ENCODE results near the gene C11orf87.

Gene C11orf87

DNA sequence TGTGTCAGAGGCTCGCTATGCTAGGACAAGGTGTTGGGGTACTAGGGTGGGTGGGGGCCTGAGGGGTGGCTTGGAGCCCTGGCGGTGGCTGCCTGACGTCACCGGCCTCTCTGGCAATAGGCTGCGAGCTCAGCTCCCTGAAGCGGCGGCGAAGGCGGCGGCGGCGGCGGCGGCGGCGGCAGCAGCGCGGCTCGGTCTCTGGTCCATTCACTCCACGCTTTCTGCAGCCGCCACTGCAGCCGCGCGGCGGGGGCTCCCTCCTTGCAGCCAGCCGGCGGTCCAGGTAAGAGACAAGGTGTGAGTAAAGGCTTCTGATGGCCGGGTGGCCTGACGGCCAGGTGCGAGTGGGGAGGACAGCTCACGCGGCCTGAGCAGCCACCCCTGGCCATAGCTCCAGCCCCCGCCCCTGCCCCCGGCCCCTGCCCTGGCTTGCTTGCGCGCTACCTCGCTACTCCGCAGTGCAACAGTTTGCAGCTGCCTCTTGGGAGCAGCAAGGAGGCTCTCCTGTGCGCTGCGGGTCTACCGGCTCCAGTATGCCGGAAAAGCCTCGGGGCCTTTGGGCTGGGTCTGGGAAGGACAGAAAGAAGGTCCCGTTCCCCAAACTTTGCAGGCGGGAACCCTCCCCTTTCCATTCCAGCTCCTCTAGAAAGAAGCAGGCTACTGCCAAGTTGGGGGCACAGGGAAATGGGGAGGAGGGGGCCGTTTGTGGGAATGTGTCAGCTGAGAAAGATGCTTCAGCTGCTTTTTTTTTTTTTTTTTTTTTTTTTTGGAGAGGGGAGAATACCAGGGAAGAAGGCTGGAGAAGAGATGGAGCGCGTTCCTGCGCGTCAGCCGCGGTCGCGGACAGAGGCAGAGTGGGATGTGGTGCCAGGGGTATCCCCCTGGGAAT is at the start of gene C11orf87:
TSS of gene C11orf87 (plus strand) at position 210 of the 889 bp plus-strand sequence. CDS start 1,444 bp downstream, outside the sequence.
- DNase-seq = no peak

GRCh38 chr11:109374032-109374431 is 48.0 kb upstream of the C11orf87 start:
- DNase-seq = no peak

GRCh38 chr11:109374441-109374840 is 47.5 kb upstream of the C11orf87 start:
- no peak for DNase-seq

DNA sequence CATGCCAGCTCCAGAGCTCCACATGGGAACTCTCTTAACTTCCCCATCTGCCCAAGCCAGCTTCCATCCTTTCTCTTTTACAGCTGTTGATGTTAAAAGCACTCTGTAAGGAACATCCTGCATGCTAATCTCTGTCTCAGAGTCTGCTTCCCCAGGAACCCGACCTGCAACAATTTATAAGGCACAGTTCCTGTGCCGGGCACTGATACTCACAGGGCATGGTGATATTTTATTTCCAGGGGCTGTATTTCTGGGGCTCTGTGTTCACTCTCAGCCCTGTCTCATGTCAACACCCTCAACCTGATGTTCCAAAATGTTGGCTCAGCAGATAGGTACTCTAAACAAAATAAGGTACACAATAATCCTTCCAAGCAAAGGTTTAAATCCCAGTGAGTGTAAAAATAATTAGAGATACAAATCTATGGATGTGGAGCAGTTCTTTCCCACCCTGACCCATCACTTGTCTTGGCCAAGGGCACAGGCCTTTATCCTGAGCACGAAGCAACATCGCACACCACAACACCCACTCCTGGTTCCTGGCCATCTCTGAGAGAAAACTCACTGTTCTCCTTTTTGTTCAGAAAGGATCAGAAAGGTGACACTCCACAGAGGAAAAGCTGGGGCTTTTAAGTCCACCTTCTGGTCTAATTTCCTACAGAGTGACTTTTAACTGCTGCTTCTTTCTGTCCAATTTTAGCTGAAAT is 44.8 kb upstream of the C11orf87 start:
- DNase-seq = no peak

DNA sequence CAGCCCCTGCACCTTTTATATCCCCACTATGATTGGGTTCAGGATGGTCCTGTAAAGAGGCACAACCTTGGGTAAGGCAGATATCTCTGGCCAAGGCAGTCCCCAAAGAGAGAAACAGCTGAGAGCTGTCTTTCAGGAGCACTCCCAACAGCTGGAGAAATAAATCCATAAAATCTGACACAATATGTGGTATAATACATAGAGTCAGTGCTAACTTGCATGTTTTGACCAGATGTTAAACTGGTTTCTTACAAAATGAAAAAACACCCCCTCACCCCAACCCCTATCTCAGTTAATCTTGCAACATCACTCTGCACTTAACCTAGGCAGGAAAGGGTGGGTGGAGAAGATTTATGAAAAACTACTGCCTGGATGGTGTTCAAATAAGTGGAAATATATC is 44.0 kb upstream of the C11orf87 start:
- no peak for DNase-seq

- no peak for DNase-seq
Observed at GRCh38 chr11:109383306-109383705, 38.7 kb upstream of the C11orf87 start.

DNA sequence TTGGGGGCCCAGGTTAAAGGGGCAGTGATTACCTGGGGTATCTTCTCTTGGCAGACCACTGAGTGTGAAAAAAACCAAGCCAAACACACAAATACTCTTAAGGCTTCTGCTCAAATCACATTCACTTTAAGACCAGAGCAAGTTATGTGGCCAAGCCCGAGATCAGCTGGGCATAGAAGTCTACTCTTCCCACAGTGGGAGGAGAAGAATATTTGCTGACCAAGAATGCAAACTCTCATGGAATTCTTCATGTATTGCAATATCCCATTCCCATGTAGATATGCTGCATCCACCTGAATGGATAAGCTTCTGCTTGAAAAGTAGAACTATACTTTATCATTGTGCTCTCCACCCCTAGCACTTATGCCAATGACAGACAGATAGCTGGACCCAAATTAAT is 37.1 kb upstream of the C11orf87 start:
- no peak for DNase-seq

GRCh38 chr11:109388982-109389381 is 33.0 kb upstream of the C11orf87 start:
- no peak for DNase-seq

DNA sequence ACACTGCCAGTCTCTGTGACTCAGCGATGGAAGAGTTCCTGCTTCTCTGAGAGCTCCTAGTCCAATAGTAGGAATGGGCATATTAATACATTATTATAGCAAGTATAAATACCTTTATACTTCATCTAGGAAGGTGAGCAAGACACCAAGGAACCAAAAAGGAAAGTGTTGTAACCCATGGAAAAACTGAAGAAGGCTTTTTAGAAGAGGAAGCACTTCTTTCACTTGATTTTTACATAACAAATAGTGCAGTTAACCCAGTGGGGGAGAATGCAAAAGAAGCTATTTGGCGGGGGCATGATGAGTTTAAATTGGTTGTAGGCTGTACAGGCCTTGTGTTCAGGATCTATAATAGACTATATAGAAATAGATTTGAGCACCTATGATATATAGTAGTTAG is 31.2 kb upstream of the C11orf87 start:
- DNase-seq = no peak

GRCh38 chr11:109401545-109401944 is 20.4 kb upstream of the C11orf87 start:
- no peak for DNase-seq

DNA sequence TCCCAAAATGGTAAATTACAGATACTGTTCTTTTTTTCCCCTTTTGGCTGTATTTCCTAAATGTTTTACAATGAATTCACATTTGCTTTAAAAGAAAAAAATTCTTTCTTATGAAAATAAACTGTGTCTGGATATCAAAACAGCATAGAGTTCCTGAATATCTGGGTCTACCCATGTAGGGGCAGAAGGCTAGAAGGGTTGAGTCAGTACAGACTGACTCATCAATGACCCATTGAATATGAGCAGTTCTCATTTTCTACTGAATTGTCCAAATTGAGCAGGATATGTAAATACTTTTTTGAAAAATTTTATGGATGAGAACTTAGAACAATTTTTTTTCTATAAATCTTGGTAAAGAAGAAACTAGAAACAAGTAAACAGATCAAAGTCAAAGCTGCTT is 16.3 kb upstream of the C11orf87 start:
- DNase-seq = no peak

GRCh38 chr11:109416601-109417000 is 5.4 kb upstream of the C11orf87 start:
- no peak for DNase-seq

DNA sequence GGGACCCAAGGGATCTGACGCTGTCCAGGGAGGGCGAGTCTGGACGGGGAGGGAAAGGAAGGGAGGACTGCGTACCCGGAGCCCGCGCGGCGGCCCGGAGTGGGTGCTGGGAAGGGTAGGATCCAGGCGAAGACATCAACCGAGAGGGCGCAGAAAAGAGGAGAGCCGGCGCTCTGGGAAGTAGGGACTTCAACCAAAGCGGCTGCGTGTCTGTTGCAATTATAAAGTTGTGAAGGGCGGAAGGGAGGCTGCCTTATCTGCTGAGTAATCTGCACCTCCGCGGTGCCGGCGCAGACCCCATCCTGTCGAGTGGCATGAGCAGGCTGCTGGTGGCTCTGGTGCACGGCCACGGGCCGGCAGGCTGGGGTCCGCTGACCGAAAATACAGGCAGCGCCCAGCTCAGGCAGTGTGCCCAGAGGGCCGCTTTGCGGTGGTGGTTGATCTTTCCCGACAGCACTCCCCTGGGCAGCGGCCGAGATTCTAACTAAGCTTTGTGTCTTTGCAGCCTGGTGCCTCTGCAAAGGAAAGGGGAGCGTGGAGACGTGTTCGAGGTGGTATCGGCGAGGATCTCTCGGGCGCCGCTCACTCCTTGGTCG is 978 bp downstream of the C11orf87 start:
- DNase-seq = no peak

GRCh38 chr11:109423466-109424190 is 1.6 kb downstream of the C11orf87 start:
- DNase-seq = no peak

- no peak for DNase-seq
Observed at GRCh38 chr11:109424901-109425300, 2.9 kb downstream of the C11orf87 start.

DNA sequence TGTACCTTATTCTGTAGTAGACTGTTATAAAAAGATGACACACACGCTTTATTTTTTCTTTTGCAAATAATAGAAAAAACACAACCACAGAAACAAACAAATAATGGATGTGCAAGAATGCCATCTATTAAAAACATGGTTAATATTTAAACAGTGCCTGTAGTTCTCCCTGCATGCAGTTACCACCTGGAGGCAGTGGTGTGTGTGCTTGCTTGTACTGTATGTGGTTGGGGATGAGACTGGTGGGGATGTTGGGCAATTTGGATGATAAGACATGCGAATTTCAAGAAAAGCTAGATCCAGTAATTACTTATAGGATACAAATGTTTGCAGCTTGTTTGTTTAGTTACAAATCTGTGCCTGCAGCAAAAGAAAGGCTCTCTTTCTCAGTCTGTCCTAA is 3.6 kb downstream of the C11orf87 start:
- no peak for DNase-seq

GRCh38 chr11:109426442-109427240 is 4.7 kb downstream of the C11orf87 start:
- DNase-seq = no peak

GRCh38 chr11:109432105-109432504 is 10.1 kb downstream of the C11orf87 start:
- no peak for DNase-seq

DNA sequence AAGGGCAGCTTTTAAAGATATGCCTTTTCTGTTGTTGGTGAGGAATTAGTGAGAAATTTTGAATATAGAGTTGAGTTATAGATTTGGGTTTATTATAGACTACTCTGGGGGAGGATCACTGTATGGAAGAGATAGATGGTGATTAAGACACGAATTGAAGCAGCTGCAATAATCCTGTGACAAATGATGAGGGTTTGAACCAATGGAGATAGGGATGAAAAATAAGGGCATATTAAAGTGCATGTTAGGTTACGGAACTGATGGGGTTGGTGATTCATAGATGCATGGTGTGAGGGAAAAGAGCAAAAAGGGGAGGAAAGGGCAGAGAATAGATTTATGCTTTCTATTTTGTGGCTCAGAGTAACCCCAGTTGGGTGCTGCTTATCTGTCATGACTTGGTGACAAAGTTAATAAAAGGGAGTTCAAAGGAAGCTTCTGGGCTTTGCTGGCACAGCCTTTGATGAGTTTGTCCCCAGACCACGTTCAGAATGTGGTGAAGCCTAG is 11.8 kb downstream of the C11orf87 start:
- no peak for DNase-seq

- DNase-seq = no peak
Observed at GRCh38 chr11:109435121-109435742, 13.2 kb downstream of the C11orf87 start.

DNA sequence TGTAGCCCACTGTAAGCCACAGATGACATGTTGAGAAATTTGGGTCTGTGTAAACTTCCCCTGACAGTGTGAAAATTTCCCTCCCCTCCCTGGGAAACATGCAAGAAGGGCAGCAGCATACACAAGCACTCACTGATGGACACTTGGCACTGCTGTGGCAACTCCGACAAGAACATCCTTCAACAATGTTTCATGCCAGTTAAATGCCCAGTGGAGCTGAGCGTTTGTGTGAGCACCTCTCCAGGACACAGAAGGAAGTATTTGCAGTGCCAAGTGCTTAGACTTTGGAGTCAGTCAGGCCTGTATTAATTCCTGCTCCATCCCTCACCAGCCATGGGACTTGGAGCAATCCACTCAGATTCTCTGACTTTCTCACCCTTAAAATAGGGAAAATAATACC is 17.7 kb downstream of the C11orf87 start:
- DNase-seq = no peak

GRCh38 chr11:109443052-109443451 is 21.1 kb downstream of the C11orf87 start:
- DNase-seq = no peak
